ELF-1 (cell line): ENCODE results near the gene MRPL36.
"Not testable (repeated sequence)": the region's sequence is repeated elsewhere in the genome, so short reads cannot be mapped to it uniquely, and the experiment has no call there.

ENCODE experiments used
- DNase-seq: peaks from one replicate; pipeline ENCODE4 v3.0.0-alpha.2; 2016; ENCODE audit warnings: low read depth, low spot score

Gene MRPL36

DNA sequence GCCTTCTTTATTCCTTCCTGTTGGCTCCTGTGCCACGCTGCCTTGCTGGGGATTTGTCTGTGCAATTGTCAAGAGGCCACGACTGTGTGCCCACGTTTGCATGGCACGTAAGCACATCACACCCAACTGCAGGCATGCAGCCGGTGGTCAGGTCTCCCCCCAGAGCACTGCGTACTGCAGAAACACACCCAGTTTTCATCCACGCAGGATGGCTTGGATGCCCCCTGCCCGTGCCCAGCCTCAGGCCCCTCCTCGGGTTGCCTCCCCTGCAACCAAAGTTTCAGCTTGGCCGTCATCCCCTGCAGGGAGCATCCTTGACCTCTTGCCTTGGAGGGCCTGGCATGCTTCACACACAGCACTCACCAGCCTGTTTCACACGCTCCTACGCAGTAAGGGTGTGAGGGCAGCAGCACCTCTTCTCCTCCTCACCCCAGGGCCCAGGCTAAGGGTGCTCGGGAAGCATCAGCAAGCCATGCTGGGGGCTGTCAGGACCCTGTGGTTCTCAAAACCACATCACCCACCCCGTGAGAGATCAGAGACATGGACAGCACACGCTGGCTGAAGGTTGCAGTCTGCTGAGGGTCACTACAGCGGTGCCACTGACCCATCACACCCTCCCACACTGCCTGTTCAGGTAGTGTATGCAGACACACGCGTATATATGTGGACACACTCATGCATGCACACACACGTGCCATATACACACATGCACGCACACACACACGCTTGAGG lies 3.1 kb downstream of the MRPL36 start:
- DNase-seq, result no peak

DNA sequence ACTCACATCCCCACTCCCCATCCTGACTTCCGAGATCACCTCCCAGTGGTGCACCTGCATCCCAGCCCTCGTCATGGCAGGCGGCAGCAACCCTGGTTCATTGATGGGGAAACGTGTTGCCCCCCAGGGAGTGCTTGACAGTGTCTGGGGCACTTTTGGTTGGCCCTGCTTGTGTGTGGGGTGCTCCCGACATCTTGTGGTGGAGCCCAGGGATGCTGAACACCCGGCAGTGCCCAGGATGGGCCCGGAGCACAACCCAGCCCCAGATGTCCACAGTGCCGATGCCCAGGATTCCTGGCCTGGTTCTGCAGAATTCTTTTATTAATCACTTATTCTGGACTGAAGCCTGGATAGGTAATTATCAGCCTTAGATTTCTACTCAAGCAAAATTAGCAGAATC lies 3.7 kb downstream of the MRPL36 start:
- no peak for DNase-seq

DNA sequence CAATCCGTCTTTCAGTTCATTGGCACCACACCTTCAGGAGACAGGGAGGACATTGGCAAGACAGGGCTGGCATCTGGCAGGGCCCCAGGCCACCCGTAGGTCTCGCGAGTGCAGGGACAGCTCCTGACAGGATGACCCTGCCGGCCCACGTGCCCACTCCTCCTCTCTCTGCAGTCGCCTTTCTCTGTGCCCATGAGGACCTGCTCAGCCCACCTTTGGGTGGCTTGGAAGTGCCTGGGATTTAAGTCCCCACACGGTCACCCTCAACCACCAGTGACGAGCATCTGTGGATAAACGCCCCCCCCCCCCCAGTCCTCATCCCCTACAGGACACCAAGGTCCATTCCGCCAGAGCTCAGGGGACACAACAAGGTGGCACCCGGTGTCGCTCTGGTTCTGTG lies 4.1 kb downstream of the MRPL36 start:
- no peak for DNase-seq

DNA sequence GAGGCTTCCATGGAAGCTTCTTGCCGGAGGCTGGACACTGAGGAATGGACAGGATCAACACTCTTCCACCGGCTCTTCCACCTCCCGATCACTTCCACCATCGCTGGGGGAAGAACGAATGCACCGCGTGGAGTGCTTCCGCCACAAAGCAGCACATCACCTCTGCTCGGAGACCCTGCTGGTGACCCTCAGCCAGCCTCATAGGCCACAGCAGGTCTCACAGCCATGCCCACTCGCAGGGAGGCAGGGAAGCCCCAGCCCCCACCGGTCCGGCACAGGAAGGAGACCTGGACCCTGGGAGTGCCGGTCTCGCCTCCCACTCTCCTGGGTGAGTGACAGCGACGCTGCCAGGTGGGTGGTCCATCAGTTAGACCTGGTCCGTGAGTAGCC lies 4.7 kb downstream of the MRPL36 start:
- no peak for DNase-seq

DNA sequence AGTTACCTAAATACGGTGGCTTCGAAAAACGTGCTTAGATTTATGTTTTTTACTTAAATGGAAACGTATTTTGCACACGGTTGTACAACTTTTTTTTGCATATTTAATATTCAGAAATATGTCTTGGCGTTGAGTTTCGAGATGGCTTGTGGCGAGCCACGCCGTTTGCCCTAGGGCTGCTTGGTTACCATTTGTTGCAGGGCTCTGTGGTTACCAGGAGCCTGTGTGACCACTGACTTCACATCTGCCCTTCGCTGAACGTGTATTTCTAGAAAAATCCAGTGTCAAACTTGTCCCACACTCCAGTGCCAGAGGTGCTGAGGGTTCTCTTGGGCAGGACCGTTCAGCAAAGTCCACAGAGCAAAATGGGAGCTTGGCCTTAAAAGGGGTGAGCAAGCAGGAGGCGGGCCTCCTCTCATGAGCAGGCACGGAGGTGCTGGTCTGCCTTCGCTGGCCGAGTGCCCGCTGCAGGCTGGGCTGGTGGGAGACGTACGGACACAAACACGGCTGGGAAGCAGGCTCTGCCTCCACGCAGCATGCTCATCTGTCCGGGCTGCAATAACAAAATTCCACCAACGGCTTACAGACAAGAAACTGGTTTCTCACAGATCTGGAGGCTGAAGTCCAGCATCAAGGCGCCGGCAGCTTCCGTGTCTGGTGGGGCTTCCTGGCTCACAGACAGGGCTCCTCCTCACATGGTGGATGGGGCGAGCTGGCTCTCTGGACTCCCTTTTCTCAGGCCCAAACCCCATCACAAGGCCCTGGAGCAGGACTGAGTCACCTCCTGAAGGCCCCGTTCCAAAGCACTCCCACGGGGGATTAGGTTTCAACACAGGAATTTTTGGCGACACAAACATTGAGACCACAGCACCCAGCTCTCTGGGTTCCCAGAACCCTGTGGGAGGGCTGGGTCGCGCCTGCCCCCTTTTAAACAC lies 5.4 kb downstream of the MRPL36 start:
- DNase-seq, result no peak

DNA sequence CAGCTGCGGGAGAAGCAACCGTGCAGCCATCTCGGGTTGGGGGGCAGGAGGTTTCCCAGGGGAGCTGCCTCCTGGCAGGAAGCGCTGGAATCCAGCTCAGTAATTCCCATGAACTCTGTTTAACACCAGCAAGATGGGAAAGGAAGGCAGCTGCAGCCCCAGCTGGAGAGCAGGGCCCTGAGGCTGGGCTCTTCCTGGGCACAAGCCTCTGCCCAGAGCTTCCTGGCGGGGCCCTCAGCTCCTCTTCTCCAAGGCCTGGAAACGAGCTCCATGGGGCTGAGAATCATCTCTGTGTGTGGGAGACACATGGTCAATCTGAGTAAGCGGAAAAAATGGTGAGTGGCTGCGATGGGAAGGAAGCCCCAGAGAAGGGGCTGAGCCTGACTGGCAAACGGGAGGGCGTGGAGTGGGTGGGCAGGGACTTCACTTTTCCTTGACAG lies 6.3 kb downstream of the MRPL36 start:
- DNase-seq, result no peak

DNA sequence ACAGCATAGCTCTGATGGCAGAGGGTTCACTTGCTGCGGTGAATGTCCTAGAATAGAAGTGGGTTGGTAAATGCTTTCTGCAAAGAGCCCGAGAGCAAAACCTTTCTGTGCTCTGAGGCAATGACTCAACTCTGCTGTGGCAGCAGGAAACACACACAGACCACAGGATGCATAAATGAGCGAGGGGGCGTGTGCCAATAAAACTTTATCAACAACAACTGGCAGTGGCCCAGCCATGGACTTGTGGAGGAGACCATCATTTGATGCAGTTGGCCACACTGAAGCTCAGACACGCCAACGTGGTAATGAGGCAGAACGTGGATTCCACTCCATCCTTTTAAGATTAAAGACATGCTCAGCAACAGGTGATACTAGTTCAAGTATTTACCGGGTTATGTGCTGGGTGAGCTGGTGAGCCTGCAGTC lies 6.8 kb downstream of the MRPL36 start:
- no peak for DNase-seq

DNA sequence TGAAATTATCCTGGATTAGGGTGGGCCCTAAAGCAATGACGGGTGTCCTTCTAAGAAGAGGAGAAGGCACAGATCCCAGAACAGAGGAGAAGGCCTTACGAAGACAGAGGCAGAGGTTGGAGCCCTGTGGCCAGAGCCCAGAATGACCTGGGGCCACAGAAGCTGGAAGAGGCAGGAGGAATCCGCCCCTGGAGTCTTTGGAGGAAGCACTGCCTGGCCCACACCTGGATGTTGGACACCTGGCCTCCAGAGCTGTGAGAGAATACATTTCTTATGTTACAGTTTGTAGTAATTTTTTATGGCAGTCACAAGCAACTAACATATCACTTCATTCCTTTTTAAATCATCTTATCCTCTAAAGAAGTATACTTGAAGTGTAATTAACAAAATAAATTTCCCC lies 8.5 kb downstream of the MRPL36 start:
- DNase-seq, result no peak

DNA sequence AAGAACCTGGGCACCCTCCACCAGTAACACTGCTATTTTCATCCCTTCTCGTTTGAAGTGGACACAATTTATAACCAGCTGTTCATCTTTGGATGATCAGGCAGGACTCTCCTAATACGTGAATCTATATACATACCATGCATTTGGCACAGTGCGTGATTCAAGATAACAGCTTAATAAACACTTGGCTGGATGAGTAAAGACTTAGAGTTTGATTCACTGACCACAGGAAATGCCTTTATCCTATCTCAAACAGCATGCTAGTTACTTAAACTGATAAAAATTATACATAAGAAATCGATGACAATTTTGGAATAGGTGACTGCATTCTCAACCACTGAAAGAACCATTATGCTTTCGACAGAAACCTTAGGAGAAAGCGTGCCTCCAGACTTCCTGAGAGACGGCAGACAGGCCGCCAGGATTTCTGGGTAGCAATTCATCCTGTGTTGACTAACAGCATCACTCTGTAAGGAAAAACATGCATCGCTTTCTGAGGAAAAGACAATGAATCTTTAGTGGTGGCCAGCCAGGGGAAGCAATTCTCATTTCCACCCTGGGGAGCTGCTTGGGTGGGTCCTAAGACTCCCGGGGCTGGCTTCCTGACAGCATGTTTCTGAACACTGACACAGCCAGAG lies 9.7 kb downstream of the MRPL36 start:
- DNase-seq, result no peak

DNA sequence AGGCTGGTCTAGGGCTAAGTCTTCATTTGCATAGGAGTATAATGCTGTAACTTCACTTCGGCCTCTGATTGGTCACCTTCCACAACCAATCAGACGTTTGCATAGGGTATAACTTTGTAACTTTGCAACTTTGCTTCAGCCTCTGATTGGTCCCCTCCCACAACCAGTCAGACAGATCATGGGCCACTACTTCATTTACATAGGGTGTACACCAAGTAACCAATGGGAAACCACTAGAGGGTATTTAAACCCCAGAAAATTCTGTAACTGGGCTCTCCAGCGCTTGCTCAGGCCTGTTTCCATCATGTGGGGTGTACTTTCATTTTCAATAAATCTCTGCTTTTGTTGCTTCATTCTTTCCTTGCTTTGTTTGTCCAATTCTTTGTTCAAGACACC lies 10.2 kb downstream of the MRPL36 start:
- not testable (repeated sequence) for DNase-seq

DNA sequence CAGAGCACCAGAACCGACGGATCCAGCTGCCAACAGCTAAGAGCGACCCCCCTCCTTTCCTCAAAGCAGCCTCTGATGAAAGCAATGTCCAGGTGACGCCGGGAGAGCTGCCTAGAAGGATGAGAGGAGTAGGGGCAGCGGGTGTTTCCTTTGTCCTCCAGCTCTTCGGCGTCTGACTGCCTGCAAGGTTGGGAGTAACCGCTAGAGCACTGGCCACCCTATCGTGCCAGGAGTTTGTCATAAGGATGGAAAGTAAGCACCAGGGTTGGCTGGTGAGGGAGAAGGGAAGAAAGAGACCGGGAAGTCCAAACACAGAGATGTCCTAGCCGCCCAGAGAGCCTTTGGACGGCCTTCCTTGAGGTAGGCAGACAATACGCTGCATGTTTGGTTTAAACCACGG lies 10.8 kb downstream of the MRPL36 start:
- DNase-seq, result no peak

DNA sequence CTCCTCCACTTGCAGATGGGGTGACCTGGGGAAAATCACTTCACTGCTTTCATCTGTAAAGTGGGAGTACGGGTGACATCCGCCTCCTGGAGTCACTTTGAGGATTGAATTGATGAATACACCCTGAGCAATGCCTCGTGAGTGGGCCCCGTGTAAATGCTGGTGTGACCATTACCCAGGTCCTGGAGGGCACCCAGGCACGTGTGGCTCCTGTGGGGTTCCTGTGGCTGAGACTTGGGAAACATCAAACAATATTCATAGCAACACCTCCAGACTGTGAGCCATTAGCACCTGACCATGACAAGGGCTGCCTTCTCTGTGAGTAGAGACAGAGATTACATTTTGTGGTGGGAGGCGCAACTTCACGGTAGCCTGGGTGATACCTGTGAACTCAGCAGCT lies 11.4 kb downstream of the MRPL36 start:
- DNase-seq, result no peak

DNA sequence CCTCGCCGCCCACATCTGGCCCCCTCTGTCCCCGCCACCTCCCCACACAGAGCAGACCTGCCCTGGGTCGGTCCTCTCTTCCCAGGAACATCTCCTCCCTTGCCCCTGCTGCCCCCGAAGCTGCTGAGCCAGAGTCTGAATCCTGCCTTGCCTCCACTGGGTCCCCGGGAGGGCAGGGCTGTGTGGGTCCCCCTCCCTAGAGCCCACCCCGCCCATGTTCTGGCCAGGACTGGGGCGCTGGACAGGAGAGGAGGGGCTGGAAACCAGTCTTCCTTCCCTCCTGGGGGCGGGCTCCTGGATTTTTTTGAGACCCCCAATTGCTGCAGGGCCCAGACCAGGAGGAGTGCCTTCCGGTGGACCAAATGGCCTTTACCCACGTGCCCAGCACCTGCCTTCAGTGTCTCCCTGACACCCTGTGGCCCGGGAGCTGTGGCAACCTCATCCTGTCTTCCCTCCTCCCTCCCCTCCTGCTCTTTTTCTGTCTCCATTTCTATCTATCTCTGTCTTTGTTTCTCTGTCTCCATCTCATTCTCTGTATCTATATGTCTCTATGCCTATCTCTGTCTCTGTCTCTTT lies 12.1 kb downstream of the MRPL36 start:
- DNase-seq, result no peak

DNA sequence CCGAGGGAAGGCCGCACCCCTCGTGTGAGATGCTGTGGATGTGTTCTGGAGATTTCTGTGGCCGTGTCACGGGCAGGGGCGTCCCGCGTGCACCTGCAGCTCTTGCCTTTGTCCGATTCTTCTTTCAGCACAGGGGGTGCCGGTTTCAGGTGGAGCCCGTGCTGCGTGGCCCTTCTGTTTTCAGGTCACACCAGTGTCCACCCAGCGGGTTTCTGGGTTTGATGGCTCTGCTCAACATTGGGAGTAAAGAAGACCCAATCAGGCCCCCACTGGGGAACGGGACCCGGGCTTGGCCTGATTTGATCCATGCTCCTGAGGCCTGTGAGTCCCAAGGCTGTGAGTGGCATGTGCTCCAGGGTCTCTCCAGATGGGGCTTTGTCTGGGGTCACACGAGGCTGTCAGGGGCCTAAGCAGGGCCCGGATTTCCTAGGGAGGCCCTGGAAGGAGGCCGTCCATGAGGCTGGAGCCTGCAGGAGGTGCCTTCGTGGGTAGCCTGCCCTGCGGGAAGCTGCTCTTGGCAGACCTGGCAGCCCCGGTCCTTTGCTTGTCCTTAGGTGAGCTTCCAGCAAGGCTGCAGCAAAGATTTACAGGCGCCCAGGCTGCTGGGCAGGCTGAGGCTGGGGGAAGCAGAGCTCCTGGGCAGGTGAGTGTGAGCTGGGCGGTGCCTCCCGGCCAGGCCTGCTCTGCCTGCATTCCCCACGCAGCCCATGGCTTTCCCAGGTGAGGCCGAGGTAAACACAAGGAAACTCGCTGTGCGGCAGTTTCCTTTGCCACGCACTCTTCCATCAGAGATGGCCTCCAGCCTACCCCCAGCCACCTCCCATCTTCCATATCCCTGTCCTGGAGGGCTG lies 12.8 kb downstream of the MRPL36 start:
- no peak for DNase-seq

DNA sequence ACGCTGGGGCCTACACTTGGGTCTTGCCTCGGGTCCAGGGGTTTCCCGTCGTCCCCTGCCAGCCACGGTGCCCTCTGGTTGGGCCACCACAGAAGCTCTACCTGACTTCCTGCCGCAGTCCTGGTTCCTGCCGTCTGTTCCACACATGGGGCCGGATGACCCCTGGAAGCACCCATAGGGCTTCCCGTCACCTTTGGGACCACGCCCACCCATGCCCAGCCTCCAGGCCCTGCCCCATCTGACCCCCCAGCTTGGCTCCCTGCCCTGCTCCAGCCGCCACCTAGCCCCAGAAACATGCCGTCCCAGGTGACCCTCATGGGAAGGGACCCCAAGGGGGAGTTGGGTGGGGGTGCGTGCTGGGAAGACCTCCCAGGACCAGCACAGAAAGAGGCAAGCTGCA lies 13.7 kb downstream of the MRPL36 start:
- DNase-seq, result no peak

DNA sequence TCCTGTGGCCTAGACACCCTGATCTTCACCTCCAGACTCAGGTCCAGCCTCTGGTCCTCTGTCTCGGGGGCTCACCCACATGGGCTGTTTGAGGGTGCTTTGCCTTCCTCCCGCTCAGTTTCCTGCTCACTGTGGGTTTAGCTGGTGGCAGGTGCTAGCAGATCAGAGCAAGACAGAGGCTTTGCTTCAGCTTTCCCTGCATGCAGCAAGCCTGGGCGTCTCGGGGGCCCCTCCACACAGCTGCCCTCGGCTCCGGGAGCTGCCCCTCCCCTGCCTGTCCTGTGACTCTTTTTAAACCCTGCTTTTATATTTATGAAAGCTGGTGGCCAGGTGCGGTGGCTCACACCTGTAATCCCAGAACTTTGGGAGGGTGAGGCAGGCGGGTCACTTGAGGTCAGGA lies 14.6 kb downstream of the MRPL36 start:
- DNase-seq, result no peak

DNA sequence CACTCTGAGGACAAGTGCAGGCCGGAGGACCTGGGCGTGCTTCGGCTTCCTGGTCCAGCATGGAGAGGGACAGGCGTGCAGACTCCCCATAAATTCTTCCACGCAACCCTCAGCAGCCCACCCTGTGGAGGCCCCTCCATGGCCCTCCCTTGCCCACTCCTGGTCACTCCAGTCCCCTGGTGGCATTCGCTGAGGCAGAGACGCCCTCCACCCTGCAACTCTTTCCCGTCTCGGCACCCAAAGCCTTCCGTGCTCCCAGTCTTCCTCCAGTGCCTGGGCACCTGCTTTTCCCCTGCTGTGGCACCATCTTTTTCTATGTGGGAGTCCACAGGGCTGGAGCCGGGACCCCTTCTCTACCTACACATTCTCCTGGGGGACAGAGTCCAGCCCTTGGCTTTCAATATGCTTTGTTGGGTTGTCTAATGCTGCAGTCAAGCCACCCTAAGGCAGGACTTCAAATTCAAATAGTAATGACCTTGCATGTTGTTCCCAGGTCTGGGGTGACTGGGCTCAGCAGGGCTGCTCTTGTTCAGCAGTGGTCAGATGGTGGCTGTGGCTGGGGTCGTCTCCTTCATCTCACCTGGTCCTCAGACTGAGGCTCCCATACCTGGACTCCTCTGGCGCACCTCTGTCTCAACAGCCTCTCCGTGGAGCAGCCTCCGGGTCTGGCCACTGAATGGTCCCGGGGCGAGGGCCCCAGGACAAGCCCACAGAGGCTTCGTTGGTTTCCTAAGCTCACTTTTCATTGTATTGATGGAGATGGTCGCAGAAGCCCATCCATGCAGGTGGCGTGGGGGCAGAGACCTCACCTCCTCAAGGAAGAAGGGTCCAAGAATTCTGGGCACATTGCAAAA lies 15.2 kb downstream of the MRPL36 start:
- no peak for DNase-seq

DNA sequence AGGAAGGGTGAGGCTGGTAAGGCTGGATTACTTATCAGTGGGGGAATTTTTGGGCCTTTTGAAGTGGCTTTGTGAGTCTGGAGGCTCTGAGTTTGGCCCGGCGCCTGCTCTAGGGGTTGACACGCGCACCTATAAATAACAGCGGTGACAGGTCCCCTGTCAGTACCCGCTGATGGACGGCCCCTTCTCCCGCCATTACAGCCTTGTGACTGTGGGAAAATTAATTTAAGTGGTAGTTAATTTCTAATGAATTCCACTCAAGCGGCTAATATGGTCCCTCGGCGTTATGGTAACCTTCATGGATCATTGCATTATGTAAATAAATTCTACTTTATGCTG lies 16.5 kb downstream of the MRPL36 start:
- no peak for DNase-seq

DNA sequence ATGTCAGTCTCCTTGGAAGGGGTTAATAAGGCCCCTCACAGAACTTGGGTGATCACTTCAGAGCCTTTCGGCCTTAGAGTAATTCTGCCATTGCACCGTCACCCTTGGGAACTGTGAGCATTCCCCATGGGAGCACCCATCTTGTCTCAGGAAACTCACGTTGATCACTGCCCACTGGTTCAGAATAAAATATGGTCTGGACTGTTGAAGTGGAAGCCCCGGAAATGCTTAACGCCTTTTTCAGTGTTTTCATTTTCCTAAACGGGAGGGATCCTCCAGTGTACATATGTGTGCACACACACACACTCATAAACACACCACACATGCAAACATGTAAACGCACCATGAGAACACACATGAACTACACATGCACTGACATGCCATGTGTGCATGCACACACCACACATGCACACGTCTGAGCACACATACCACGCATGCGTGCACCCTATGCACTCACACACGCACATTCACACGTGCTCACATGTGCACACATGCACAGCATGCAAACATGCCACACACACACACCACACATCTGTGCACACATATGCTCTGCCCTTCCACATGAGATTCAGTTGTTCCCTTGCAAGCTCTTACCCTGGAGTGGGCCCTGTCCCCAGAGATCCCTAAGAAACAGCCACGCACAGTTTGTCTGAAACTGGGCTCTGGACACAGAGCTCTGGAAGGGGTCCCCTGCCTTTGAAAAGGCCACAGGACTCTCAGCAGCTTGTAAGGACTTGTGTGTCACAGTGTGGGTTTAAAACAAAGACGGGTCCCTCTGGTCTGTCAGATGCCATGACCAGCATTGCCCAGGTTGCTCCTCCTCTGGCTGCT lies 17.0 kb downstream of the MRPL36 start:
- no peak for DNase-seq
